Activated CD4-positive, alpha-beta memory T cell treated with anti-CD3 and anti-CD28 coated beads, Interleukin-2, amount 10 ng/mL, durations not matched to agents 7 days and 5 days (primary cell): ENCODE results near the gene GDF9. TPM values are rescaled to one million over a fixed set of nuclear protein-coding genes. Genes with fewer than 3 reads are reported as not detected.

Experiments used
- CTCF ChIA-PET: fragments of 350-600 bp; sonication (Branson Sonifier 250); formaldehyde crosslinking; loops from one replicate; lab custom pipeline; 2021; ENCODE audit warnings: antibody characterized with exemption, inconsistent platforms; lab: Charles Lee
- POLR2A ChIA-PET: fragments of 350-600 bp; sonication (Branson Sonifier 250); formaldehyde crosslinking; loops from one replicate; lab custom pipeline; 2021; ENCODE audit warnings: antibody characterized with exemption; lab: Charles Lee
- DNase-seq: peaks from one replicate; pipeline ENCODE4 v3.0.0-alpha.2; 2020
- H3K27ac Mint-ChIP-seq: one replicate; pipeline ENCODE4 v1.8.0; 2021; ENCODE audit warnings: mild to moderate bottlenecking, mixed read lengths
- H3K27me3 Mint-ChIP-seq: one replicate; pipeline ENCODE4 v1.8.0; 2021; ENCODE audit warnings: mixed read lengths
- H3K36me3 Mint-ChIP-seq: one replicate; pipeline ENCODE4 v1.8.0; 2021; ENCODE audit warnings: low read depth, mixed read lengths
- H3K4me1 Mint-ChIP-seq: one replicate; pipeline ENCODE4 v1.8.0; 2021; ENCODE audit warnings: mixed read lengths
- H3K4me3 Mint-ChIP-seq: one replicate; pipeline ENCODE4 v1.8.0; 2021; ENCODE audit warnings: mild to moderate bottlenecking, mixed read lengths
- H3K9me3 Mint-ChIP-seq: one replicate; pipeline ENCODE4 v1.8.0; 2021; ENCODE audit warnings: mixed read lengths
- total RNA-seq, 2 experiments: library from RNA; stranded (reverse); gene quantifications; one replicate each; pipeline ENCODE4 v1.2.3, GENCODE V29; 2021

Gene GDF9
- total RNA-seq, 2 experiments from 2014 or later = 0.68 to 1.2 TPM

GRCh38 chr5:132830436-132831094 is 35.7 kb downstream of the GDF9 start, which contains the start of gene SHROOM1:
Gene SHROOM1 (minus strand): TSS chr5:132830647. CDS start chr5:132826140, 4,507 bp downstream.
- CTCF ChIA-PET = interaction anchor here (0.8 to 5.2 kb wide), 10 partner anchors 10 to 329 kb away, joined by 3 to 36 read pairs (median 5); partner anchors contain the start of genes CCNI2, GDF9 and UQCRQ
- POLR2A ChIA-PET = interaction anchor here (0.9 to 1.4 kb wide), 3 partner anchors 17 to 132 kb away, joined by 3 to 5 read pairs (median 3); partner anchors contain the start of gene SOWAHA
- Mint-ChIP-seq H3K27me3 (peaks cover 46% of the 10 kb centered on the region), H3K27ac (no peak within 1 kb of the TSS), H3K4me3 (peak within 1 kb of the TSS; percentile 79), H3K4me1 (peaks cover 15% of the 10 kb centered on the region), H3K36me3 (no peaks in the 10 kb centered on the region), H3K9me3 (no peaks in the 10 kb centered on the region)
- no peak for DNase-seq

- peaks cover 49% of the 10 kb centered on the region for H3K27me3 Mint-ChIP-seq
- peak; percentile 74 for DNase-seq
- POLR2A ChIA-PET = interaction anchor here (0.8 to 1.3 kb wide), 2 partner anchors 16 to 333 kb away, joined by 3 to 5 read pairs; partner anchors contain the start of gene SOWAHA
- H3K36me3 Mint-ChIP-seq = no peaks in the 10 kb centered on the region
- peaks cover 17% of the 10 kb centered on the region for H3K4me1 Mint-ChIP-seq
- peak overlapping the region; percentile 79 for H3K4me3 Mint-ChIP-seq
- CTCF ChIA-PET = interaction anchor here (0.8 to 5.2 kb wide), 11 partner anchors 9 to 328 kb away, joined by 3 to 36 read pairs (median 4); partner anchors contain the start of genes CCNI2, GDF9 and UQCRQ
- H3K9me3 Mint-ChIP-seq = no peaks in the 10 kb centered on the region
- H3K27ac Mint-ChIP-seq = no peak overlapping the region
Observed at GRCh38 chr5:132829742-132830435, 36.4 kb downstream of the GDF9 start.

DNA sequence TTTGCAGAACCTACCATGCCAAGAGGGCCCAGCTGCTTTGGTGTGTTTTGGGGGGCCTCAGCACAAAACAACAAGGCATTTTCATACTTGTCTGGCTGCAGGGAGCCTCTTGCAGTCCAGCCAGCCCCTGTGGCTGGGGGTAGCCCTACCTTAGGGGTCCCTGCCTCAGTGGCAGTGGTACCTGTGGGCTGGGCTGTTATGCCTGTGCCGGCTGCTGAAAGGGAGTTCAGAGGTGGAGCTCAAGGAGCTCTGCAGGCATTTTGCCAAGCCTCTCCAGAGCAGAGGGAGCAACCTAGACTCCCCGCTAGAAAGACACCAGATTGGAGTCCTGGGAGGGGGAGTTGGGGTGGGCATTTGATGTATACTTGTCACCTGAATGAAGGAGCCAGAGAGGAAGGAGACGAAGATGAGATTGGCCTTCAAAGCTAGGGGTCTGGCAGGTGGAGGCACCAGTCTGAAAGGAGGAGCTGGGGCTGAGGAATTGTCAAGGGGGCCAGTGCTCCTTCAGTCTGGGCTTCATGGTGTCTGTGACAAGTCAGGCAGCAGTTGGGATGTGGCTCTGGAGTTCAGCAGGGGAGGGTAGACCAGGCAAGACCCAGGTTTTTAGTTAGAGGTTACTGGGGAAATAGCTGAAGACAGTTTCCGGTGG is 37.3 kb downstream of the GDF9 start:
- Mint-ChIP-seq H3K4me3 (peak overlapping the region; percentile 79), H3K4me1 (peaks cover 17% of the 10 kb centered on the region), H3K27me3 (peaks cover 55% of the 10 kb centered on the region), H3K36me3 (no peaks in the 10 kb centered on the region), H3K27ac (no peak overlapping the region), H3K9me3 (no peaks in the 10 kb centered on the region)
- ChIA-PET POLR2A (interaction anchor here (0.8 to 1.1 kb wide), 3 partner anchors 16 to 333 kb away, joined by 3 read pairs; partner anchors contain the start of gene SOWAHA), CTCF (interaction anchor here (0.8 to 5.2 kb wide), 9 partner anchors 8 to 327 kb away, joined by 3 to 36 read pairs (median 6); no protein-coding TSS in a partner anchor)
- no peak for DNase-seq

DNA sequence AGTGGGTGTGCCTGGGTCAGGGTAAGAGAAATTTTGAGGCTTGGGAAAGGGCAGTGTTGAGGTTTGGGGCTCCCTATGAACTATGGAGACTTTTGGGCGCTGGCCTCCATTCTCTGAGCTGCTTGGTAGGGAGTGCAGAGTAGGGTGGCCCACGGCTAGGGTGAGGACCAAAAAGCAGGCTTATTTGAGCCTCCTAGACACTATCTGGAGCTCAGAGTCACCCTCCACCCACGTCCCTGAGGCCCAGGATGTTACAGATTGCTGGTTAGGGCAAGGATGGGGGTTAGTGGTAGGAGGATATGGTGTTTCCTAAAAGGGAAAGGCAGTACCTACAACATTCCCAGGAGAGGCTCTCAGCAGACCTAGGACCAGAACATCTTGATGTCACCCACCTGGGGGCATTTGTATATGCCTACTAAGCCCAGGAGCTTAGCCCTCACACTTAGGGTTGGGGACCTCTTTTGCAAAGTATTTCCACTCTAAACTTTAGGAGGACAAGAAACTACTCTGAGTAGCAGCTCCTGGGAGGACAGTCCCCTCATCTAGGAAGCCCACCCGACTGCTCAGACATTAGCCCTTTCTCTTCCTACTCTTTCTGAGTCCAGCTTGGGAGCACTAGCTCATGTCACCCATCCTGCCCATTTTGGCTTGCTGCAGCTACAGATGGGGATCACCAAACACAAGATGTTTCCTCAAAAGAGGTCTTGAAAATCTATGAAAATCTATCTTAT is 38.2 kb downstream of the GDF9 start:
- POLR2A ChIA-PET = interaction anchor here (0.8 to 1.1 kb wide), 2 partner anchors 15 to 28 kb away, joined by 3 read pairs; partner anchors contain the start of gene SOWAHA
- CTCF ChIA-PET = interaction anchor here (1.0 to 5.2 kb wide), 7 partner anchors 8 to 442 kb away, joined by 3 to 36 read pairs (median 7); no protein-coding TSS in a partner anchor
- Mint-ChIP-seq H3K9me3 (no peaks in the 10 kb centered on the region), H3K36me3 (no peaks in the 10 kb centered on the region), H3K27me3 (peaks cover 60% of the 10 kb centered on the region), H3K4me3 (no peak overlapping the region), H3K4me1 (peaks cover 19% of the 10 kb centered on the region), H3K27ac (no peak overlapping the region)
- no peak for DNase-seq

- Mint-ChIP-seq H3K4me1 (peaks cover 19% of the 10 kb centered on the region), H3K27me3 (peaks cover 64% of the 10 kb centered on the region), H3K36me3 (no peaks in the 10 kb centered on the region), H3K4me3 (no peak overlapping the region), H3K27ac (no peak overlapping the region), H3K9me3 (no peaks in the 10 kb centered on the region)
- POLR2A ChIA-PET = no interaction called here
- no peak for DNase-seq
- CTCF ChIA-PET = interaction anchor here (0.9 to 4.9 kb wide), 2 partner anchors 11 to 300 kb away, joined by 4 to 36 read pairs; no protein-coding TSS in a partner anchor
Observed at GRCh38 chr5:132826424-132827082, 39.7 kb downstream of the GDF9 start.

GRCh38 chr5:132825834-132826391 is 40.4 kb downstream of the GDF9 start:
- no peak overlapping the region for H3K27ac Mint-ChIP-seq
- H3K4me1 Mint-ChIP-seq = peaks cover 14% of the 10 kb centered on the region
- no peaks in the 10 kb centered on the region for H3K36me3 Mint-ChIP-seq
- no peak overlapping the region for H3K4me3 Mint-ChIP-seq
- peaks cover 58% of the 10 kb centered on the region for H3K27me3 Mint-ChIP-seq
- ChIA-PET POLR2A (interaction anchor here (1.4 kb wide), 1 partner anchor 226 kb away, joined by 4 read pairs; the partner anchor contains the start of gene HSPA4), CTCF (interaction anchor here (0.7 to 4.9 kb wide), 3 partner anchors 10 to 299 kb away, joined by 4 to 36 read pairs (median 8); no protein-coding TSS in a partner anchor)
- no peak for DNase-seq
- H3K9me3 Mint-ChIP-seq = no peaks in the 10 kb centered on the region

DNA sequence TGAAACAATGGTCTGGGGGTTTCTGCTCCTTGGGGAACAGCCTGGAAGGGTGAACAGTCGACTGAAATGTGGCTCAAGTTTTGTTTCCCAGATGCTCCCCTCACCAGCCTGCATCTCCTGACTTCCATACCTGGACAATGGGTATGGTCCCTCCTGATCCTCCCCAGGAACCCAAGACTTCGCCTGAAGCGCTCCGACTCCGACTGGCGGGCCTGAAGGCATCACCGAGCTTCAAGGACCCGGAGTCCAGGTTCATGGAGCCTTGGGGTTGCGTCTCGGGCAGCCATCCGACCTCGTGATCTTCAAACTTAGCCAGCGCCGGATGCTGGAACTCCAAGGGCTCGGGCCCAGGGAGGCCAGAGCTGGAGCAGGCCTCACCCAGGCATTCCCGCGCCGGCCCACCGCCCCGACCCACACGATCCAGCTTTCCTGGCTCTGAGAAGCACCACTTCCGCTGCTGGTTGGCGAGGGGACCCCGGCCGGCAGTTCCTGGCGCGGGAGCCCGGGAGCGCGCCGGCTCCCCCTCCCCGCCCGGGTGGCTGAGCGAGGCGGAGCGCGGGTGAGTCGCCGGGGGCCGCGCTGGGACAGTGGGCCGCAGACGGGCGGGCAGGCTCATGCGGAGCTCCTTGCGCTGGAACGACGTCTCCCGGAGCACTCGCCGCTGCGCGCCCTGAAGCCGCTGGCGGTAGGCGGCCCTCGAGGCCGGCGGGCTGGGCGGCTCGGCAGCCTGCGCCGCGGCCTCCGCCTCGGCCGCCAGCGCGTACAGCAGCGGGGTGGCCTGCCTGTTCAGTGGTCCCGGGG is 41.0 kb downstream of the GDF9 start:
- CTCF ChIA-PET = interaction anchor here (0.7 kb wide), 1 partner anchor 41 kb away, joined by 8 read pairs; no protein-coding TSS in a partner anchor
- Mint-ChIP-seq H3K27ac (no peak overlapping the region), H3K27me3 (peaks cover 60% of the 10 kb centered on the region)

GRCh38 chr5:132824426-132824825 is 41.8 kb downstream of the GDF9 start:
- no peak overlapping the region for H3K4me3 Mint-ChIP-seq
- peaks cover 60% of the 10 kb centered on the region for H3K27me3 Mint-ChIP-seq
- CTCF ChIA-PET = no interaction called here
- peaks cover 18% of the 10 kb centered on the region for H3K4me1 Mint-ChIP-seq
- POLR2A ChIA-PET = interaction anchor here (1.2 to 1.4 kb wide), 2 partner anchors 228 to 328 kb away, joined by 4 read pairs; partner anchors contain the start of gene HSPA4
- DNase-seq = no peak
- H3K9me3 Mint-ChIP-seq = no peaks in the 10 kb centered on the region
- no peak overlapping the region for H3K27ac Mint-ChIP-seq
- no peaks in the 10 kb centered on the region for H3K36me3 Mint-ChIP-seq

More for the DNA sequence above, 41.0 kb downstream of the GDF9 start:
- Mint-ChIP-seq H3K36me3 (no peaks in the 10 kb centered on the region), H3K9me3 (no peaks in the 10 kb centered on the region), H3K4me3 (peak overlapping the region; percentile 30), H3K4me1 (peaks cover 17% of the 10 kb centered on the region)
- no peak for DNase-seq
- POLR2A ChIA-PET = interaction anchor here (1.4 kb wide), 1 partner anchor 227 kb away, joined by 4 read pairs; the partner anchor contains the start of gene HSPA4

GRCh38 chr5:132823481-132824050 is 42.7 kb downstream of the GDF9 start:
- POLR2A ChIA-PET = interaction anchor here (1.2 to 1.4 kb wide), 2 partner anchors 10 to 327 kb away, joined by 4 read pairs; partner anchors contain the start of gene SOWAHA
- Mint-ChIP-seq H3K4me3 (no peak overlapping the region), H3K27me3 (peaks cover 59% of the 10 kb centered on the region)

More at GRCh38 chr5:132823481-132824050, 42.7 kb downstream of the GDF9 start:
- Mint-ChIP-seq H3K27ac (no peak overlapping the region), H3K36me3 (no peaks in the 10 kb centered on the region), H3K9me3 (no peaks in the 10 kb centered on the region), H3K4me1 (peaks cover 14% of the 10 kb centered on the region)
- DNase-seq = no peak
- CTCF ChIA-PET = interaction anchor here (0.7 to 1.1 kb wide), 2 partner anchors 12 to 76 kb away, joined by 3 to 4 read pairs; partner anchors contain the start of gene CCNI2
